ENCODE measurements around the gene GDF7. TPM values are rescaled to one million over a fixed set of nuclear protein-coding genes. Genes with fewer than 3 reads are reported as not detected.

Gene GDF7
- total RNA-seq, 6 donors from 2014 or later: under 0.01 to 1.8 (median 0.44) TPM

GRCh38 chr2:20717641-20718040 lies 50.7 kb downstream of the GDF7 start:
- ATAC-seq (ENCODE audit: low FRiP score in 2 of 2) (no peak), DNase-seq (no peak)
- TF ChIP-seq EP300 (IDR thresholded peaks at IDR 0.05): no peak
- no peak for TF ChIP-seq POLR2AphosphoS5 (IDR thresholded peaks at IDR 0.05)
- TF ChIP-seq CTCF (IDR thresholded peaks at IDR 0.05): no peak
- no peak for TF ChIP-seq POLR2A (IDR thresholded peaks at IDR 0.05)
- no peaks in the 10 kb centered on the region for H3K9me3 ChIP-seq
- 79 to 89% methylated on average over 1 of the region's 1 CpG for WGBS, 2 donors
- no peak overlapping the region for H3K27ac ChIP-seq
- no peak overlapping the region for H3K4me3 ChIP-seq
- H3K27me3 ChIP-seq: no peaks in the 10 kb centered on the region
- no peaks in the 10 kb centered on the region for H3K36me3 ChIP-seq
- H3K4me1 ChIP-seq: no peaks in the 10 kb centered on the region

- no peaks in the 10 kb centered on the region for H3K9me3 ChIP-seq
- no peak overlapping the region for H3K4me3 ChIP-seq
- no peak overlapping the region for H3K27ac ChIP-seq
- no peaks in the 10 kb centered on the region for H3K27me3 ChIP-seq
- no peak for DNase-seq
- TF ChIP-seq CTCF (IDR thresholded peaks at IDR 0.05) (no peak), EP300 (IDR thresholded peaks at IDR 0.05) (no peak), POLR2AphosphoS5 (IDR thresholded peaks at IDR 0.05) (no peak), POLR2A (IDR thresholded peaks at IDR 0.05) (no peak)
- H3K4me1 ChIP-seq: peaks cover 0 to 3% (median 0%) of the 10 kb centered on the region in 4 donors
- WGBS, 2 donors: 95 to 100% methylated on average over 1 of the region's 1 CpG
- ATAC-seq (ENCODE audit: low FRiP score in 2 of 2): no peak
- no peaks in the 10 kb centered on the region for H3K36me3 ChIP-seq
Measured at GRCh38 chr2:20722592-20723240, 55.8 kb downstream of the GDF7 start.

- no peak for ATAC-seq (ENCODE audit: low FRiP score in 2 of 2)
- Histone ChIP-seq H3K27ac (no peak overlapping the region), H3K36me3 (no peaks in the 10 kb centered on the region), H3K4me1 (peaks cover 5 to 11% (median 6%) of the 10 kb centered on the region in 4 donors), H3K27me3 (no peaks in the 10 kb centered on the region), H3K9me3 (no peaks in the 10 kb centered on the region), H3K4me3 (no peak overlapping the region)
- DNase-seq: no peak
- no peak for TF ChIP-seq CTCF (IDR thresholded peaks at IDR 0.05)
- TF ChIP-seq POLR2AphosphoS5 (IDR thresholded peaks at IDR 0.05): no peak
- TF ChIP-seq POLR2A (IDR thresholded peaks at IDR 0.05): no peak
- no peak for TF ChIP-seq EP300 (IDR thresholded peaks at IDR 0.05)
Measured at GRCh38 chr2:20723543-20723942, 56.6 kb downstream of the GDF7 start.

- no peak overlapping the region for H3K27ac ChIP-seq
- H3K4me3 ChIP-seq: no peak overlapping the region
Measured at GRCh38 chr2:20724500-20725053, 57.6 kb downstream of the GDF7 start.

More at GRCh38 chr2:20724500-20725053, 57.6 kb downstream of the GDF7 start:
- ATAC-seq (ENCODE audit: low FRiP score in 2 of 2) (no peak), DNase-seq (no peak)
- TF ChIP-seq POLR2A (IDR thresholded peaks at IDR 0.05) (no peak), EP300 (IDR thresholded peaks at IDR 0.05) (no peak), POLR2AphosphoS5 (IDR thresholded peaks at IDR 0.05) (no peak), CTCF (IDR thresholded peaks at IDR 0.05) (no peak)
- H3K4me1 ChIP-seq: peaks cover 7 to 11% (median 9%) of the 10 kb centered on the region in 4 donors
- no peaks in the 10 kb centered on the region for H3K27me3 ChIP-seq
- WGBS, 2 donors: 97 to 98% methylated on average over 3 of the region's 3 CpGs
- H3K9me3 ChIP-seq: no peaks in the 10 kb centered on the region
- no peaks in the 10 kb centered on the region for H3K36me3 ChIP-seq

Measured in upper lobe of left lung (tissue), 6 donors.